GM12878 (cell line): ENCODE measurements around the gene ACYP2. TPM values are rescaled to one million over a fixed set of nuclear protein-coding genes. Genes with fewer than 3 reads are reported as not detected.
"Not testable (repeated sequence)": the region's sequence is repeated elsewhere in the genome, so short reads cannot be mapped to it uniquely, and the experiment has no call there.

Experiments used
- ATAC-seq: fragments of 200-7000 bp; cut with Tn5 transposase; 3 replicates; pipeline ENCODE4 v1.9.1; 2020; ENCODE audit warnings: mild to moderate bottlenecking, moderate library complexity
- BruUV-seq: library from RNA; stranded (reverse); fragments of 400-500 nt; replicated peaks from 2 replicates; lab custom pipeline; 2021; lab: Mats Ljungman, UMichigan
- CTCF ChIA-PET: fragments of 300-600 bp; sonication (Branson Sonifier 250); formaldehyde crosslinking; extraction: SDS; loops from one replicate; lab custom pipeline; 2021; ENCODE audit warnings: inconsistent platforms; lab: Yijun Ruan, JAX
- POLR2A ChIA-PET: fragments of 350-600 bp; formaldehyde crosslinking; extraction: SDS; loops from one replicate; lab custom pipeline; 2021; ENCODE audit warnings: inconsistent platforms; lab: Charles Lee
- RAD21 ChIA-PET: fragments of 300-600 bp; sonication (Branson Sonifier 250); formaldehyde crosslinking; loops from one replicate; lab custom pipeline; 2023; ENCODE audit warnings: antibody characterized with exemption; ENCODE audit not compliant: unreplicated experiment; lab: Charles Lee
- SMC1A ChIA-PET: fragments of 300-600 bp; sonication (Branson Sonifier 250); formaldehyde crosslinking; loops from one replicate; lab custom pipeline; 2023; ENCODE audit not compliant: unreplicated experiment, uncharacterized antibody; lab: Charles Lee
- DNase-seq: peaks from one replicate; pipeline ENCODE4 v3.0.0-alpha.2; 2011; ENCODE audit warnings: low read depth, low spot score
- FAIRE-seq: peaks from 3 replicates; lab custom pipeline; 2011; peaks lifted over from hg19 to GRCh38; lab: Jason Lieb, UNC
- H2AFZ ChIP-seq: 2 replicates; pipeline ENCODE4 v1.6.0; 2011; ENCODE audit warnings: low read depth, low read length, control low read depth; ENCODE audit not compliant: control insufficient read depth
- H3K27ac ChIP-seq: 2 replicates; pipeline ENCODE4 v1.5.1; 2011; ENCODE audit warnings: control low read depth; ENCODE audit not compliant: control insufficient read depth, insufficient read depth
- H3K27me3 ChIP-seq, 2 experiments: replicated peaks in 1 of 2; 2 replicates each; pipeline versions ENCODE4 v1.6.0 to v1.6.1; 2011; ENCODE audit warnings: low read length in 1 of 2; ENCODE audit not compliant: control insufficient read depth in 2 of 2, insufficient read depth in 2 of 2
- H3K36me3 ChIP-seq, 2 experiments: 2 replicates each; pipeline ENCODE4 v1.5.1; 2011; ENCODE audit warnings: low read length in 1 of 2; ENCODE audit not compliant: control insufficient read depth in 2 of 2, insufficient read depth in 2 of 2
- H3K4me1 ChIP-seq: 2 replicates; pipeline ENCODE4 v1.6.1; 2011; ENCODE audit warnings: mild to moderate bottlenecking, low read length, moderate library complexity, mixed read lengths; ENCODE audit not compliant: control insufficient read depth, insufficient read depth
- H3K4me2 ChIP-seq: 2 replicates; pipeline ENCODE4 v1.6.0; 2011; ENCODE audit warnings: control low read depth; ENCODE audit not compliant: control insufficient read depth, insufficient read depth
- H3K4me3 ChIP-seq: fragments of 200-600 bp; sonication (generic); 2 replicates; pipeline ENCODE4 v1.5.1; 2016
- H3K79me2 ChIP-seq: 2 replicates; pipeline ENCODE4 v1.6.0; 2011; ENCODE audit warnings: low read length; ENCODE audit not compliant: control insufficient read depth, insufficient read depth
- H3K9ac ChIP-seq: 2 replicates; pipeline ENCODE4 v1.8.0; 2011; ENCODE audit warnings: low read length, control low read depth, mixed read lengths; ENCODE audit not compliant: control insufficient read depth, insufficient read depth
- H3K9me3 ChIP-seq: replicated peaks from 3 replicates; pipeline ENCODE4 v1.5.1; 2011; ENCODE audit warnings: mild to moderate bottlenecking, low read length; ENCODE audit not compliant: control insufficient read depth, insufficient read depth
- H4K20me1 ChIP-seq: 2 replicates; pipeline ENCODE4 v1.6.0; 2011; ENCODE audit not compliant: control insufficient read depth, insufficient read depth
- ATF7 ChIP-seq: fragments of 450-650 bp; IDR thresholded peaks from 2 replicates; pipeline ENCODE4 v1.6.1; 2016; ENCODE audit warnings: low read depth, mild to moderate bottlenecking
- WGBS: methylation state at CpG from one replicate; pipeline ENCODE4 v1.1.6; 2016; ENCODE audit warnings: low lambda C conversion rate; ENCODE audit not compliant: insufficient replicate concordance, insufficient coverage; ENCODE audit errors: missing lambda C conversion rate; 5-methylcytosine and 5-hydroxymethylcytosine counted together
- in situ Hi-C: fragments of 300-500 bp; cut with MboI; formaldehyde crosslinking; loops from 9 replicates; pipeline ENCODE4 v1.14.3; 2018; ENCODE audit warnings: mixed read lengths
- intact Hi-C: fragments of 100-400 bp; cut with micrococcal nuclease; formaldehyde crosslinking; loops from one replicate; pipeline ENCODE4 v1.14.2; 2022; ENCODE audit not compliant: unreplicated experiment
- polyA plus RNA-seq, 11 experiments: library from polyadenylated mRNA; depleted of rRNA in 4 of 11; unstranded in 6 of 11; stranded (reverse) in 5 of 11; fragments of >200 nt; fragmentation: Nextera tagmentation in 4 of 11; fragmentation: Illumina TruSeq in 1 of 11; extraction: Ambion mirVana in 4 of 11; extraction: Trizol in 1 of 11; gene quantifications; 1 replicate in 1 of 11; 2 replicates in 10 of 11; pipeline versions ENCODE4 v1.2.1 to v1.2.3, GENCODE V29; 2011 to 2016; ENCODE audit warnings: inconsistent platforms in 2 of 11, missing spikeins in 2 of 11, low read depth in 1 of 11
- total RNA-seq, 4 experiments: library from RNA; depleted of rRNA in 3 of 4; stranded (reverse); fragments of >200 nt in 3 of 4; fragmentation: Illumina TruSeq in 1 of 4; extraction: Trizol in 1 of 4; gene quantifications; 2 replicates each; pipeline versions ENCODE4 v1.2.1 to v1.2.3, GENCODE V29; 2013 to 2021
- TF ChIP-seq, protein P1 (sequence below): IDR thresholded peaks from 2 replicates; pipeline ENCODE4 v1.6.1; 2011; ENCODE audit warnings: mild to moderate bottlenecking, low read depth, low read length, moderate library complexity; ENCODE audit not compliant: insufficient replicate concordance
- TF ChIP-seq, protein P2 (sequence below): fragments of 450-650 bp; IDR thresholded peaks from 2 replicates; pipeline ENCODE4 v1.6.1; 2017; ENCODE audit warnings: borderline replicate concordance

ACYP2 gene
- total and polyA plus RNA-seq, 10 of the 15 experiments (the other 5 are each of a cell fraction or from before 2014, with no cell fraction given): 4.2 to 16.3 (median 9.0) TPM

DNA sequence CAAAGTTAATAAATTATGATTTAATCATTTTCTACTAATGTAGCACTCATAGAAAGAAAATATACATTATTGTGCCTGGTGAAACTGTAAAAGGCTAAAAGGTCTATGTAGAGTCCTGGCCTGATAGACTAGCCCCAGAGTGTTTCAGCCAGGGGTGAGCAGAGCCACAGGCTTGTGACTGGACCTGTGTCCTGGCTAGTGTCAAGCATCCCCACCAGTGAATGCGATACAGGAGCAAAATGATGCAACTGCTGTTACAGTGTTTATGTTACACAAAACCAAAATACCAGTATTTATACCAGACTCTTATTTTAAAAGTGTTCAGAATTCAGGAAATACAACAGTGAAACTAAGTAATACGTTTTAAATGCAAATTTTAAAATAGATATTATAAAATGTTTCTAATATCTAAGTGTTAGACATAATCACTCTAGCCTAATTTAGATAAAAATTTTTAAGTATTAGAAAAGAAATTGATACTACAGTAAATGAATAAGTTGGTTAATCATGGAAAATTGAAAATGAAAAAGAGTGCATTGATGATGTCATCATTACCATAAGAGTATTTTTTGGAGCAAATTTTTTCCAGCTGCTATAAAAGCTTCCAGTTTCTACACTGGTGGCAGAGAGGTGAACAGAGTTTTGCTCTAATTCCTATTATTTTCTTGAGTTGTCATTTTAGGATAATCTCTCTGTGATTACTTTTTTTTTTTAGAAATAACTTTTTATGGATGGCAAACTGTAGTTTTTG, 146.8 kb downstream of the ACYP2 start:
- ChIA-PET CTCF (interaction anchor here (0.6 kb wide), 1 partner anchor 1442 kb away, joined by 4 read pairs; no protein-coding TSS in a partner anchor), RAD21 (no interaction called here), SMC1A (no interaction called here), POLR2A (no interaction called here)
- H3K4me2 ChIP-seq: no peak overlapping the region
- TF ChIP-seq, protein P1, sequence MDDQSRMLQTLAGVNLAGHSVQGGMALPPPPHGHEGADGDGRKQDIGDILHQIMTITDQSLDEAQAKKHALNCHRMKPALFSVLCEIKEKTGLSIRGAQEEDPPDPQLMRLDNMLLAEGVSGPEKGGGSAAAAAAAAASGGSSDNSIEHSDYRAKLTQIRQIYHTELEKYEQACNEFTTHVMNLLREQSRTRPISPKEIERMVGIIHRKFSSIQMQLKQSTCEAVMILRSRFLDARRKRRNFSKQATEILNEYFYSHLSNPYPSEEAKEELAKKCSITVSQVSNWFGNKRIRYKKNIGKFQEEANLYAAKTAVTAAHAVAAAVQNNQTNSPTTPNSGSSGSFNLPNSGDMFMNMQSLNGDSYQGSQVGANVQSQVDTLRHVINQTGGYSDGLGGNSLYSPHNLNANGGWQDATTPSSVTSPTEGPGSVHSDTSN: no peak
- TF ChIP-seq, protein P2, sequence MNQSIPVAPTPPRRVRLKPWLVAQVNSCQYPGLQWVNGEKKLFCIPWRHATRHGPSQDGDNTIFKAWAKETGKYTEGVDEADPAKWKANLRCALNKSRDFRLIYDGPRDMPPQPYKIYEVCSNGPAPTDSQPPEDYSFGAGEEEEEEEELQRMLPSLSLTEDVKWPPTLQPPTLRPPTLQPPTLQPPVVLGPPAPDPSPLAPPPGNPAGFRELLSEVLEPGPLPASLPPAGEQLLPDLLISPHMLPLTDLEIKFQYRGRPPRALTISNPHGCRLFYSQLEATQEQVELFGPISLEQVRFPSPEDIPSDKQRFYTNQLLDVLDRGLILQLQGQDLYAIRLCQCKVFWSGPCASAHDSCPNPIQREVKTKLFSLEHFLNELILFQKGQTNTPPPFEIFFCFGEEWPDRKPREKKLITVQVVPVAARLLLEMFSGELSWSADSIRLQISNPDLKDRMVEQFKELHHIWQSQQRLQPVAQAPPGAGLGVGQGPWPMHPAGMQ: no peak
- TF ChIP-seq ATF7: 0 out of 2 replicates have a peak, but pooled peaks have one; percentile 57
- FAIRE-seq (no peak), DNase-seq (no peak), ATAC-seq (no peak)
- no peaks in the 10 kb centered on the region for H3K79me2 ChIP-seq
- in situ Hi-C loops: no loop called here
- no TSS peak for BruUV-seq
- no peak overlapping the region for H2AFZ ChIP-seq
- no peaks in the 10 kb centered on the region for H4K20me1 ChIP-seq
- peaks cover 6% of the 10 kb centered on the region for H3K4me1 ChIP-seq
- no peaks in the 10 kb centered on the region for H3K36me3 ChIP-seq
- WGBS: 45% methylated on average over 2 of the region's 2 CpGs
- no peaks in the 10 kb centered on the region; the same call in 2 of the 3 replicates for H3K9me3 ChIP-seq
- no peak overlapping the region for H3K9ac ChIP-seq
- no peaks in the 10 kb centered on the region for H3K27me3 ChIP-seq
- no peak overlapping the region for H3K27ac ChIP-seq
- no peak overlapping the region for H3K4me3 ChIP-seq
- intact Hi-C loops: no loop called here

DNA sequence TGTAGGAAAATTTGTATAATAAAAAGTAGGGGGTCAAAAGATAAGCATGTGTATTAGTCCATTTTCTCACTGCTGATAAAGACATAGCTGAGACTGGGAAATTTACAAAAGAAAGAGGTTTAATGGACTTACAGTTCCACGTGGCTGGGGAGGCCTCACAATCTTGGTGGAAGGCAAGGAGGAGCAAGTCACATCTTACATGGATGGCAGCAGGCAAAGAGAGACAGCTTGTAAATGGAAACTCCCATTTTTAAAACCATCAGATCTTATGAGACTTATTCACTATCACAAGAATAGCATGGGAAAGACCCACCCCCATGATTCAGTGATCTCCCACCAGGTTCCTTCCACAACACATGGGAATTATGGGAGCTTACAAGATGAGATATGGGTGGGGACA, 149.7 kb downstream of the ACYP2 start:
- in situ Hi-C loops, H4K20me1 ChIP-seq, H2AFZ ChIP-seq, H3K4me1 ChIP-seq, FAIRE-seq, intact Hi-C loops, H3K4me3 ChIP-seq, H3K9me3 ChIP-seq, H3K36me3 ChIP-seq, RAD21 ChIA-PET, DNase-seq, H3K27me3 ChIP-seq, ATAC-seq, BruUV-seq, H3K79me2 ChIP-seq, H3K9ac ChIP-seq, H3K4me2 ChIP-seq, H3K27ac ChIP-seq: not testable (repeated sequence)
- CTCF ChIA-PET: interaction anchor here (0.6 kb wide), 1 partner anchor 439 kb away, joined by 3 read pairs; no protein-coding TSS in a partner anchor
- 0% methylated on average over 1 of the region's 1 CpG for WGBS
- SMC1A ChIA-PET: interaction anchor here (1.3 kb wide), 1 partner anchor 30 kb away, joined by 3 read pairs; no protein-coding TSS in a partner anchor
- POLR2A ChIA-PET: interaction anchor here (0.6 kb wide), 1 partner anchor 11 kb away, joined by 4 read pairs; no protein-coding TSS in a partner anchor
